Prostate gland (tissue), 1 donor: Measurements from ENCODE around the gene RASAL2.

ENCODE experiments used
- POLR2A ChIP-seq: fragments of 450-650 bp; IDR thresholded peaks from one replicate; pipeline ENCODE4 v1.6.1; 2016; ENCODE audit warnings: antibody characterized with exemption, mild to moderate bottlenecking
- POLR2AphosphoS5 ChIP-seq: sonication (generic); formaldehyde crosslinking; IDR thresholded peaks from one replicate; pipeline ENCODE4 v1.6.1; 2017; ENCODE audit warnings: antibody characterized with exemption

- no peak for TF ChIP-seq POLR2A
- TF ChIP-seq POLR2AphosphoS5, result no peak
Measured at GRCh38 chr1:178486100-178487069, 392.5 kb downstream of the RASAL2 start.
